ENCODE data around the gene F5. TPM values are rescaled to one million over a fixed set of nuclear protein-coding genes. Genes with fewer than 3 reads are reported as not detected.

Gene F5
- not detected in 2 replicates for total RNA-seq

GRCh38 chr1:169586395-169587255, at the start of gene F5:
F5 (minus strand) TSS chr1:169586481; CDS start chr1:169586386, 95 bp downstream.

DNA sequence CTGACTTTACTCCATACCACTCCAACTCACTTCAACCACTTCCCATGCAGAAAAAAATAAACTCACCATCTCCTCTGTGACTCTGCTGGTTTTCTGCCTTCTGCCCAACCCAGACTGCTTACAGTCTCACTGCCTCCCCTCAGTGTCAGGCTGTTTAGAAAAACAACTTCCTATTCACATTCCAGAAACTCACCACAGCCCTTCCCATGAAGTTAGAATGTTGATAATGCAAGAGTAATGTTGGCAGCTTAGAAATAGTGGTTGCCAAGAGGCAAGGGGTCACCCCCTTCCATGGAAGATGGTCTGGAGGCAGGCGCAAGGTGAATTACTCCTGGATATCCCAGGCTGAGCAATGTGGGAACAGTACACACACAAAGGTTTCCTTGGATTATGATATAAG, 43.7 kb upstream of the F5 start, which contains the start of gene SELP:
Gene SELP (minus strand): TSS at position 119 of the 400 bp plus-strand sequence. CDS start 50 bp downstream, at position 69.

GRCh38 chr1:169485431-169486280, 100.6 kb downstream of the F5 start, which contains the start of gene SLC19A2:
SLC19A2 (minus strand) TSS chr1:169485944; CDS start chr1:169485766, 178 bp downstream.

Other genes starting within 250 kb of the F5 start
- 25.5 and 35.7 TPM in 2 replicates for gene NME7, start 218.7 kb downstream of the F5 start, total RNA-seq
- 25.6 and 28.1 TPM in 2 replicates for gene BLZF1, start 218.3 kb downstream of the F5 start, total RNA-seq
- 0.31 TPM in 1 of 2 replicates, not detected in the other for gene CCDC181, start 159.0 kb downstream of the F5 start, total RNA-seq
- 7.8 and 8.7 TPM in 2 replicates for gene SLC19A2, start 100.5 kb downstream of the F5 start, total RNA-seq
- gene SELP, start 43.6 kb upstream of the F5 start, total RNA-seq = not detected in 2 replicates
- not detected in 2 replicates for gene SELL, start 125.1 kb upstream of the F5 start, total RNA-seq
- gene SELE, start 147.6 kb upstream of the F5 start, total RNA-seq = not detected in 2 replicates
- gene METTL18, start 208.4 kb upstream of the F5 start, total RNA-seq = 2.5 and 5.2 TPM in 2 replicates

All from hair follicular keratinocyte (primary cell).